Kidney (tissue), 14 donors: Measurements from ENCODE around the gene C16orf95. TPM values are rescaled to one million over a fixed set of nuclear protein-coding genes. Genes with fewer than 3 reads are reported as not detected.
A peak's percentile ranks its signal among the peaks of the same experiment; 100 is the strongest.

ENCODE experiments used
- DNase-seq, 5 donors: peaks; one replicate each; pipeline ENCODE4 v3.0.0-alpha.2; 2013 to 2020
- FAIRE-seq: peaks from 2 replicates; lab custom pipeline; 2012; peaks lifted over from hg19 to GRCh38; lab: Jason Lieb, UNC
- H3K27ac ChIP-seq, 2 donors: one replicate each; pipeline ENCODE4 v1.7.0; 2013; ENCODE audit warnings: low read depth in 2 of 2, low read length in 2 of 2, inconsistent platforms in 1 of 2
- H3K27me3 ChIP-seq: one replicate; pipeline ENCODE4 v1.7.1; 2013; ENCODE audit warnings: low read length, inconsistent platforms; ENCODE audit not compliant: control insufficient read depth, insufficient read depth
- H3K36me3 ChIP-seq, 3 donors: one replicate each; pipeline versions ENCODE4 v1.7.0 to v1.7.1; 2013; ENCODE audit warnings: low read length in 3 of 3, control low read depth in 1 of 3, inconsistent platforms in 1 of 3; ENCODE audit not compliant: insufficient read depth in 3 of 3, control insufficient read depth in 2 of 3
- H3K4me1 ChIP-seq, 3 donors: one replicate each; pipeline versions ENCODE4 v1.7.0 to v1.7.1; 2013; ENCODE audit warnings: low read length in 3 of 3, inconsistent platforms in 1 of 3, low read depth in 1 of 3; ENCODE audit not compliant: control insufficient read depth in 2 of 3, insufficient read depth in 2 of 3
- H3K4me3 ChIP-seq, 3 donors: one replicate each; pipeline versions ENCODE4 v1.7.0 to v1.8.1; 2013; ENCODE audit warnings: low read length in 3 of 3, control low read depth in 1 of 3, inconsistent platforms in 1 of 3
- H3K9ac ChIP-seq, 3 donors: one replicate each; pipeline versions ENCODE4 v1.7.0 to v1.7.1; 2013; ENCODE audit warnings: low read length in 3 of 3, control low read depth in 1 of 3, inconsistent platforms in 1 of 3
- H3K9me3 ChIP-seq, 3 donors: one replicate each; pipeline versions ENCODE4 v1.7.0 to v1.7.1; 2013; ENCODE audit warnings: low read length in 3 of 3, control low read depth in 1 of 3, inconsistent platforms in 1 of 3; ENCODE audit not compliant: control insufficient read depth in 2 of 3, insufficient read depth in 1 of 3
- intact Hi-C: fragments of 100-400 bp; cut with DNase I; formaldehyde crosslinking; loops from one replicate; pipeline ENCODE4 v1.11.1; 2022
- polyA plus RNA-seq: library from polyadenylated mRNA; stranded (reverse); fragments of 350-450 nt; fragmentation: Illumina TruSeq; extraction: RNeasy Lipid Tissue Mini Kit (QIAGEN cat#74804); gene quantifications from one replicate; pipeline ENCODE4 v1.2.3, GENCODE V29; 2014; ENCODE audit warnings: low read depth, low replicate concordance; ENCODE audit not compliant: insufficient read depth
- total RNA-seq: library from RNA; stranded (reverse); fragmentation: NEBNext Ultra II Directional; extraction: Animal tissue kit (Norgen Biotek cat#: 25700); gene quantifications from one replicate; pipeline ENCODE4 v1.2.1, GENCODE V29; 2021
- TF ChIP-seq, protein P1 (sequence below): IDR thresholded peaks from 3 replicates; pipeline ENCODE4 v1.5.1; 2012; ENCODE audit warnings: mild to moderate bottlenecking, moderate library complexity, borderline replicate concordance; ENCODE audit not compliant: insufficient read depth; ENCODE audit errors: extremely low read depth
- donor health status: control.
- donor health status: control.
- donor health status: control.
- donor health status: control.
- donor health status: control.
- donor health status: DM: yes; HTN: yes; CAD: no.
- donor health status: Normal renal cell carcinoma (clear cell type).

Gene C16orf95
- total and polyA plus RNA-seq, 2 donors from 2014 or later, result 2.5 to 11.5 TPM

DNA sequence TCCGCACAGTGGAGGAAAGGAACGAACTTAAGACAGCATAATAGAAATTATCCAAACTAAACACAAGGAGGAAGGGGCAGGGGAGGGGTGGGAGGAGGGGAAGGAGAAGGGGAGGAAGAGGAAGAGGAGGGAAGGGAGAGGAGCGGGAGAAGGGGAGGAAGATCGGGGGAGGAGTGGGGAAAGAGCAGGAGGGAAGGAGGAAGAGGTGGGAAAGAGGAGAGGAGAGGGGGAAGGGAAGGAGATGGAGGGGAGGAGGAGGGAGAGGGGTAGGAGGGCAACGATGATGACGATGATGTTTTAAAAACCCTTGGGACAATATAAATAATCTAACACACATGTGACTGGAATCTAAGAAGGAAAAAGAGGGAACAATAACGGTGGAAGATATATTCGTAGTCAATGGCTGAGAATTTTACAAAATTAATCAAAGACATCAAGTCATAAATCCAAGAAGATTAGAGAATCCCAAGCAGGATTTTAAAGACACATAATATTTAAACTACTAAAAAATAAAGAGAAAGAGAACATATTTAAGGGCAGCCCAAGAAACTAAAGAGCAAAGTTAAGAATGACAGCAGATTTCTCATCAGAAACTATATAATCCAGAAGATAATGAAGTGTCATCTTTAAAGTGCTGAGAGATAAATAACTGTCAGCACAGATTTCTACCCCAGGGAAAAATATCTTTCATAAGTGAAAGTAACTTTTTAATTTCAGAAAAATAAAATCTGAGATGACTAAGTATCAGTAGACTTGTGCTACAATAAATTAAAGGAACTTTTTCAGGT lies 30.2 kb downstream of the C16orf95 start:
- no peak overlapping the region for H3K9ac ChIP-seq
- no peak overlapping the region for H3K4me3 ChIP-seq
- H3K36me3 ChIP-seq, result no peaks in the 10 kb centered on the region
- intact Hi-C loops, result loop anchor here (10.0 kb wide), 1 partner anchor 722 kb away; the partner anchor contains the start of gene FOXC2
- H3K27ac ChIP-seq, result no peak overlapping the region
- no peaks in the 10 kb centered on the region for H3K9me3 ChIP-seq
- DNase-seq (no peak), FAIRE-seq (no peak)
- H3K4me1 ChIP-seq, result no peaks in the 10 kb centered on the region
- H3K27me3 ChIP-seq, result no peaks in the 10 kb centered on the region
- TF ChIP-seq, protein P1, sequence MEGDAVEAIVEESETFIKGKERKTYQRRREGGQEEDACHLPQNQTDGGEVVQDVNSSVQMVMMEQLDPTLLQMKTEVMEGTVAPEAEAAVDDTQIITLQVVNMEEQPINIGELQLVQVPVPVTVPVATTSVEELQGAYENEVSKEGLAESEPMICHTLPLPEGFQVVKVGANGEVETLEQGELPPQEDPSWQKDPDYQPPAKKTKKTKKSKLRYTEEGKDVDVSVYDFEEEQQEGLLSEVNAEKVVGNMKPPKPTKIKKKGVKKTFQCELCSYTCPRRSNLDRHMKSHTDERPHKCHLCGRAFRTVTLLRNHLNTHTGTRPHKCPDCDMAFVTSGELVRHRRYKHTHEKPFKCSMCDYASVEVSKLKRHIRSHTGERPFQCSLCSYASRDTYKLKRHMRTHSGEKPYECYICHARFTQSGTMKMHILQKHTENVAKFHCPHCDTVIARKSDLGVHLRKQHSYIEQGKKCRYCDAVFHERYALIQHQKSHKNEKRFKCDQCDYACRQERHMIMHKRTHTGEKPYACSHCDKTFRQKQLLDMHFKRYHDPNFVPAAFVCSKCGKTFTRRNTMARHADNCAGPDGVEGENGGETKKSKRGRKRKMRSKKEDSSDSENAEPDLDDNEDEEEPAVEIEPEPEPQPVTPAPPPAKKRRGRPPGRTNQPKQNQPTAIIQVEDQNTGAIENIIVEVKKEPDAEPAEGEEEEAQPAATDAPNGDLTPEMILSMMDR, result no peak

DNA sequence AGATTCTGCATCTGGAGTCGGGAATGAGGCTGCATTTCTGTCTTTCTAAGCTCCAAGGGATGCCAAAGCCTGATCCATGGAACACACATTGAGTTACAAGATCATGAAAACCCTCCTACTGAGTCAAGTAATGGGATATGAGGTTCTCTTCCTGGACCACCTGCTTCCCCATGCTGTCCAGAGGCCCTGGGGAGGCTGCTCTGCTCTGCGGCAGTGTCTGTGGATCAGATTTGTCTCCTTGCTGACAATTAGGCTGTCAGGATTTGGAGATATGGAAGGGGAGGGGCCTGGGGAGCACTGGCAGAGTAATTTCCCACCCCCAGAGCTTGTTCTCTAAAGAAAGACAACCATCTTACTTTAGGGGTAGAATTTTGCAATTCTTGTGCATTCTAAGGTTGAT lies 33.0 kb downstream of the C16orf95 start:
- H3K9me3 ChIP-seq, result no peaks in the 10 kb centered on the region
- FAIRE-seq, result no peak
- no peaks in the 10 kb centered on the region for H3K27me3 ChIP-seq
- TF ChIP-seq, protein P1, result no peak
- DNase-seq, result peak in 1 of 5 donors; percentile 8
- H3K36me3 ChIP-seq, result no peaks in the 10 kb centered on the region
- intact Hi-C loops, result loop anchor here (10.0 kb wide), 1 partner anchor 719 kb away; the partner anchor contains the start of gene FOXC2
- no peaks in the 10 kb centered on the region for H3K4me1 ChIP-seq
- H3K4me3 ChIP-seq, result no peak overlapping the region
- H3K27ac ChIP-seq, result no peak overlapping the region
- no peak overlapping the region for H3K9ac ChIP-seq

DNA sequence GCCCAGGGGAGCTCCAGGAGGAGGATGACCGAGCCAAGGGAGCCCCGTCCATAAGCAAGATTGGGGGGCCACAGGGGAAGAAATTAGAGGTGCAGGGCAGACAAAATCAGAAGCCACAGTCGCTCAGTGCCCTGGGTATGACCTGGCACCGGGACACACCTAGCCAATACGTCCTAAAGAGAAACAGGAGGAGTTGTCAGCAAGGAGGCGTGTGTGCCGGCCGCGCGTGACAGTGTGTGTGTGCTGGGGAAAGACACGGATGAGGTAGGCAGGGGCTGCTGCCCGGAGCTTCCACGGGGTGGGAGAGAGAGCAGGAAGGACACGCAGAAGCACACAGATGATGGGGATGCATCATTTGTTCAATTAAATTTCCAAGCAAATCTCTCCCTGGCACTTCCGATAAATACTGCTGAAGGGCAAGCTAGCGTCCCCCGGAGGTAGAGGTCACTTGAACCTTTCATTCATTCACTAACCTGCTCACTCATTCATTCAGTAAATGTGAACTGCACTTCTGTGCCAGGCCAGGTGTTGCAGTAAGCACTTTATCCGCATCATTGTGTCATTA lies 38.0 kb downstream of the C16orf95 start:
- TF ChIP-seq, protein P1, result no peak
- peaks cover 0 to 2% (median 0%) of the 10 kb centered on the region in 3 donors for H3K4me1 ChIP-seq
- H3K27me3 ChIP-seq, result no peaks in the 10 kb centered on the region
- FAIRE-seq, result no peak
- H3K36me3 ChIP-seq, result no peaks in the 10 kb centered on the region
- H3K4me3 ChIP-seq, result no peak overlapping the region
- no peak overlapping the region for H3K9ac ChIP-seq
- no peaks in the 10 kb centered on the region for H3K9me3 ChIP-seq
- H3K27ac ChIP-seq, result no peak overlapping the region
- no peak for DNase-seq
- intact Hi-C loops, result no loop called here
